CD4-positive, alpha-beta memory T cell (primary cell): ENCODE measurements around the gene TAF1. TPM values are rescaled to one million over a fixed set of nuclear protein-coding genes. Genes with fewer than 3 reads are reported as not detected.
A peak's percentile ranks its signal among the peaks of the same experiment; 100 is the strongest.
"Not testable (repeated sequence)": the region's sequence is repeated elsewhere in the genome, so short reads cannot be mapped to it uniquely, and the experiment has no call there.

Experiments
- CTCF ChIA-PET: fragments of 350-600 bp; sonication (Branson Sonifier 250); formaldehyde crosslinking; loops from one replicate; lab custom pipeline; 2021; ENCODE audit warnings: inconsistent platforms; ENCODE audit not compliant: partially characterized antibody; lab: Charles Lee
- POLR2A ChIA-PET: fragments of 350-600 bp; sonication (Branson Sonifier 250); formaldehyde crosslinking; loops from one replicate; lab custom pipeline; 2021; ENCODE audit not compliant: partially characterized antibody; lab: Charles Lee
- DNase-seq, 5 donors: peaks; one replicate each; pipeline versions ENCODE4 v3.0.0 to v3.0.0-alpha.2; 2020 to 2022; ENCODE audit warnings: mixed read lengths in 1 of 5
- H3K27ac ChIP-seq: one replicate; pipeline ENCODE4 v1.7.0; 2013; ENCODE audit warnings: low read depth, low read length
- H3K27me3 ChIP-seq: 2 replicates; pipeline ENCODE4 v1.7.0; 2013; ENCODE audit warnings: mild to moderate bottlenecking, low read length, moderate library complexity; ENCODE audit not compliant: insufficient read depth
- H3K36me3 ChIP-seq: 2 replicates; pipeline ENCODE4 v1.7.0; 2013; ENCODE audit warnings: mild to moderate bottlenecking, low read length, moderate library complexity; ENCODE audit not compliant: insufficient read depth
- H3K4me1 ChIP-seq: 2 replicates; pipeline ENCODE4 v1.7.0; 2013; ENCODE audit warnings: mild to moderate bottlenecking, low read length, moderate library complexity; ENCODE audit not compliant: insufficient read depth
- H3K4me3 ChIP-seq, 2 donors: one replicate each; pipeline ENCODE4 v1.7.0; 2013; ENCODE audit warnings: low read length in 2 of 2, mild to moderate bottlenecking in 1 of 2
- H3K9me3 ChIP-seq, 2 donors: one replicate each; pipeline ENCODE4 v1.7.0; 2013; ENCODE audit warnings: low read length in 2 of 2, control low read depth in 1 of 2; ENCODE audit not compliant: control insufficient read depth in 1 of 2
- H3K27ac Mint-ChIP-seq, 7 donors: one replicate each; pipeline ENCODE4 v1.8.0; 2020 to 2021; ENCODE audit warnings: mixed read lengths in 7 of 7, mild to moderate bottlenecking in 6 of 7, inconsistent platforms in 3 of 7, moderate library complexity in 3 of 7
- H3K27me3 Mint-ChIP-seq, 2 donors: one replicate each; pipeline ENCODE4 v1.8.0; 2020 to 2021; ENCODE audit warnings: mixed read lengths in 2 of 2
- H3K36me3 Mint-ChIP-seq, 2 donors: one replicate each; pipeline ENCODE4 v1.8.0; 2020 to 2021; ENCODE audit warnings: mixed read lengths in 2 of 2, inconsistent platforms in 1 of 2, mild to moderate bottlenecking in 1 of 2
- H3K4me1 Mint-ChIP-seq, 4 donors: one replicate each; pipeline ENCODE4 v1.8.0; 2020 to 2021; ENCODE audit warnings: mixed read lengths in 4 of 4, mild to moderate bottlenecking in 1 of 4
- H3K4me3 Mint-ChIP-seq, 8 donors: one replicate each; pipeline ENCODE4 v1.8.0; 2020 to 2021; ENCODE audit warnings: mixed read lengths in 8 of 8, mild to moderate bottlenecking in 7 of 8, moderate library complexity in 6 of 8, inconsistent platforms in 3 of 8
- H3K9me3 Mint-ChIP-seq, 8 donors: one replicate each; pipeline ENCODE4 v1.8.0; 2020 to 2021; ENCODE audit warnings: mixed read lengths in 8 of 8, mild to moderate bottlenecking in 5 of 8, inconsistent platforms in 3 of 8, moderate library complexity in 1 of 8
- intact Hi-C: fragments of 100-400 bp; cut with micrococcal nuclease; formaldehyde crosslinking; loops from one replicate; pipeline ENCODE4 v1.15.1; 2023
- polyA plus RNA-seq, 2 donors: library from polyadenylated mRNA; unstranded; fragments of 300-500 nt; fragmentation: Illumina TruSeq; gene quantifications; one replicate each; pipeline ENCODE4 v1.2.3, GENCODE V29; 2021
- total RNA-seq, 2 experiments: library from RNA; stranded (reverse); gene quantifications; one replicate each; pipeline ENCODE4 v1.2.3, GENCODE V29; 2021

TAF1 gene
- total RNA-seq (10 to 100 TPM; 73.6 to 81.8 TPM), polyA plus RNA-seq (10 to 100 TPM in 1 of 2 donors, 1 to 10 TPM in 1; 2.5 to 11.7 TPM)

- intact Hi-C loops: loop anchor here (1.0 to 5.0 kb wide), 7 partner anchors 83 to 298 kb away; partner anchors contain the start of genes IL2RG, NONO, OGT and SNX12
- Histone ChIP-seq H3K4me1 (peaks cover 31% of the 10 kb centered on the region), H3K36me3 (peaks cover 5% of the 10 kb centered on the region), H3K4me3 (peak within 1 kb of the TSS; percentile 52 to 82), H3K27ac (peak within 1 kb of the TSS; percentile 86), H3K9me3 (no peaks in the 10 kb centered on the region), H3K27me3 (no peaks in the 10 kb centered on the region)
- H3K27ac Mint-ChIP-seq: peak within 1 kb of the TSS; percentile 97 to 99 (median 98)
- no peaks in the 10 kb centered on the region for H3K9me3 Mint-ChIP-seq
- peak within 1 kb of the TSS; percentile 86 to 100 (median 96) for H3K4me3 Mint-ChIP-seq
- ChIA-PET POLR2A (interaction anchor here (0.7 to 4.0 kb wide), 23 partner anchors 8 to 610 kb away, joined by 3 to 66 read pairs (median 8); partner anchors contain the start of genes IL2RG, ITGB1BP2, MED12 and NONO), CTCF (interaction anchor here (0.7 to 1.6 kb wide), 5 partner anchors 83 to 169 kb away, joined by 3 to 6 read pairs (median 3); partner anchors contain the start of gene NONO)
- peaks cover 6 to 26% of the 10 kb centered on the region in 2 donors for H3K36me3 Mint-ChIP-seq
- H3K4me1 Mint-ChIP-seq: peaks cover 14 to 35% (median 24%) of the 10 kb centered on the region in 4 donors
- no peaks in the 10 kb centered on the region for H3K27me3 Mint-ChIP-seq
- DNase-seq: peak; percentile 85 to 96 (median 93)
Observed at GRCh38 chrX:71365875-71366673, at the start of gene TAF1. Gene TAF1 (plus strand): TSS chrX:71366357. CDS start chrX:71366375, 18 bp downstream.

GRCh38 chrX:71316959-71317358 lies 49.2 kb upstream of the TAF1 start:
- H3K9me3 Mint-ChIP-seq, H3K27ac Mint-ChIP-seq, H3K4me3 ChIP-seq, intact Hi-C loops, H3K27me3 ChIP-seq, H3K27ac ChIP-seq, H3K4me1 Mint-ChIP-seq, H3K9me3 ChIP-seq, H3K4me1 ChIP-seq, H3K36me3 ChIP-seq, POLR2A ChIA-PET, H3K36me3 Mint-ChIP-seq, CTCF ChIA-PET, H3K4me3 Mint-ChIP-seq, H3K27me3 Mint-ChIP-seq, DNase-seq: not testable (repeated sequence)

GRCh38 chrX:71320126-71320525 lies 46.0 kb upstream of the TAF1 start:
- Histone ChIP-seq H3K36me3 (no peaks in the 10 kb centered on the region), H3K27ac (no peak overlapping the region), H3K9me3 (no peaks in the 10 kb centered on the region), H3K4me3 (no peak overlapping the region), H3K4me1 (no peaks in the 10 kb centered on the region), H3K27me3 (no peaks in the 10 kb centered on the region)
- Mint-ChIP-seq H3K4me3 (no peak overlapping the region), H3K27me3 (no peaks in the 10 kb centered on the region), H3K4me1 (no peaks in the 10 kb centered on the region), H3K27ac (no peak overlapping the region), H3K9me3 (peaks cover 0 to 2% (median 0%) of the 10 kb centered on the region in 8 donors), H3K36me3 (no peaks in the 10 kb centered on the region)
- ChIA-PET CTCF (no interaction called here), POLR2A (no interaction called here)
- DNase-seq: no peak
- intact Hi-C loops: no loop called here

- Mint-ChIP-seq H3K27ac (no peak overlapping the region), H3K27me3 (no peaks in the 10 kb centered on the region), H3K4me3 (no peak overlapping the region), H3K9me3 (peaks cover 0 to 8% (median 3%) of the 10 kb centered on the region in 8 donors), H3K36me3 (peaks cover under 1 to 1% of the 10 kb centered on the region in 2 donors), H3K4me1 (no peaks in the 10 kb centered on the region)
- DNase-seq: no peak
- Histone ChIP-seq H3K4me3 (no peak overlapping the region), H3K9me3 (no peaks in the 10 kb centered on the region), H3K27me3 (no peaks in the 10 kb centered on the region), H3K4me1 (no peaks in the 10 kb centered on the region), H3K27ac (no peak overlapping the region), H3K36me3 (no peaks in the 10 kb centered on the region)
- ChIA-PET POLR2A (no interaction called here), CTCF (no interaction called here)
- intact Hi-C loops: no loop called here
Observed at GRCh38 chrX:71321731-71322130, 44.4 kb upstream of the TAF1 start.

- H3K27ac Mint-ChIP-seq, H3K27me3 ChIP-seq, H3K27me3 Mint-ChIP-seq, H3K4me3 Mint-ChIP-seq, DNase-seq, H3K36me3 ChIP-seq, H3K36me3 Mint-ChIP-seq, CTCF ChIA-PET, H3K4me1 ChIP-seq, intact Hi-C loops, H3K4me3 ChIP-seq, H3K4me1 Mint-ChIP-seq, POLR2A ChIA-PET, H3K9me3 ChIP-seq, H3K27ac ChIP-seq: not testable (repeated sequence)
- peaks cover 0 to 17% (median 7%) of the 10 kb centered on the region in 8 donors for H3K9me3 Mint-ChIP-seq
Observed at GRCh38 chrX:71324452-71324851, 41.7 kb upstream of the TAF1 start.

- POLR2A ChIA-PET: no interaction called here
- H3K4me3 ChIP-seq: no peak overlapping the region
- H3K36me3 Mint-ChIP-seq: peaks cover 3 to 4% of the 10 kb centered on the region in 2 donors
Observed at GRCh38 chrX:71326394-71326793, 39.8 kb upstream of the TAF1 start.

GRCh38 chrX:71349151-71349665 lies 16.9 kb upstream of the TAF1 start:
- H3K4me1 Mint-ChIP-seq, H3K36me3 Mint-ChIP-seq, CTCF ChIA-PET, H3K27me3 ChIP-seq, H3K36me3 ChIP-seq, DNase-seq, H3K4me1 ChIP-seq, H3K9me3 ChIP-seq, intact Hi-C loops, H3K4me3 ChIP-seq, H3K27ac Mint-ChIP-seq, POLR2A ChIA-PET, H3K9me3 Mint-ChIP-seq, H3K27ac ChIP-seq, H3K27me3 Mint-ChIP-seq, H3K4me3 Mint-ChIP-seq: not testable (repeated sequence)

More at GRCh38 chrX:71326394-71326793, 39.8 kb upstream of the TAF1 start:
- no peaks in the 10 kb centered on the region for H3K9me3 ChIP-seq
- no peak overlapping the region for H3K27ac ChIP-seq
- DNase-seq: no peak
- CTCF ChIA-PET: no interaction called here
- no peak overlapping the region for H3K4me3 Mint-ChIP-seq
- H3K9me3 Mint-ChIP-seq: peaks cover 0 to 17% (median 7%) of the 10 kb centered on the region in 8 donors
- no peaks in the 10 kb centered on the region for H3K4me1 ChIP-seq
- no peak overlapping the region for H3K27ac Mint-ChIP-seq
- H3K4me1 Mint-ChIP-seq: no peaks in the 10 kb centered on the region
- intact Hi-C loops: no loop called here
- no peaks in the 10 kb centered on the region for H3K27me3 Mint-ChIP-seq
- no peaks in the 10 kb centered on the region for H3K36me3 ChIP-seq
- no peaks in the 10 kb centered on the region for H3K27me3 ChIP-seq
